ENCODE results near the gene SLC22A3. TPM values are rescaled to one million over a fixed set of nuclear protein-coding genes. Genes with fewer than 3 reads are reported as not detected.

Gene SLC22A3
- total and polyA plus RNA-seq, 2 of the 13 experiments (the other 11 are each of a cell fraction or from before 2014, with no cell fraction given), result 12.0 to 31.5 TPM

GRCh38 chr6:160348223-160349019, at the start of gene SLC22A3 (continued):
- TF ChIP-seq ZNF512 (CRISPR knock-in tag; IDR thresholded peaks at IDR 0.05) (no peak), ZNF503 (CRISPR knock-in tag; IDR thresholded peaks at IDR 0.05) (no peak), ZBTB46 (CRISPR knock-in tag; IDR thresholded peaks at IDR 0.05; ENCODE audit: borderline replicate concordance) (no peak), TBL1XR1 (IDR thresholded peaks at IDR 0.05; ENCODE audit: borderline replicate concordance, low read length, partially characterized antibody) (no peak), NCOA1 (CRISPR knock-in tag; IDR thresholded peaks at IDR 0.05) (no peak), ATF4 (CRISPR knock-in tag; IDR thresholded peaks at IDR 0.05) (no peak), ZNF660 (CRISPR knock-in tag; IDR thresholded peaks at IDR 0.05; ENCODE audit: borderline replicate concordance, low read depth) (no peak), IRF9 (CRISPR knock-in tag; IDR thresholded peaks at IDR 0.05; ENCODE audit: borderline replicate concordance) (0 out of 2 replicates have a peak, but pooled peaks have one; percentile 25), ZBTB40 (IDR thresholded peaks at IDR 0.05) (no peak), ZBTB40 (CRISPR knock-in tag; IDR thresholded peaks at IDR 0.05) (no peak)

All from HepG2 (cell line).